DOHH2 (cell line): Measurements from ENCODE around the gene PASK.

Source experiments
- CTCF ChIP-seq: fragments of 200-600 bp; sonication (generic); IDR thresholded peaks from one replicate; pipeline ENCODE4 v1.5.1; 2014; ENCODE audit warnings: antibody characterized with exemption, mild to moderate bottlenecking, low read depth, low read length; ENCODE audit not compliant: poor library complexity, severe bottlenecking
- EZH2phosphoT487 ChIP-seq: fragments of 200-600 bp; sonication (generic); IDR thresholded peaks from 2 replicates; pipeline ENCODE4 v1.6.1; 2017; ENCODE audit warnings: borderline replicate concordance, mild to moderate bottlenecking, antibody characterized with exemption, low read length, moderate library complexity, mixed read lengths

- TF ChIP-seq CTCF (no peak), EZH2phosphoT487 (no peak)
Observed at GRCh38 chr2:241161646-241162281, 12.5 kb upstream of the PASK start.
